ENCODE measurements around the gene TDRD10.

The TDRD10 gene

DNA sequence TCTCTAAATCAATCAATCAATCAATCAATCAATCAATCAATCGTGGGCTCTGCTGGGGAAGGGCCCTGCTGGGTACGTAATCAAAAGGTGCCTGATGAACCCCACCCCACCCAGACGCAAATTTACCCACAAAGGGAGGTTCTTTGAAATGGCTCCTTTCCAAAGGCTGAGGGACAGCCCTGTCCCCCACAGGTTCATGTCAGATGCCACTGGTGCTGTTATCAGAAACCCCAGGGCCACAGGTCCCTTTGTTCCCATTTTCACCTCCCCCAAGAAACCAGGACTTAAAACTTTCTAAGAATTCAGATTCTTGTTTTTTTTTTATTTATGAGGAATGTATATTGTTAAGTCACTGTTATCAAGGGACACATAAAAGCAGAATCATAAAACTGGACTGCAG, 79.7 kb downstream of the TDRD10 start:
- H3K4me1 ChIP-seq (ENCODE audit: control extremely low read depth in 1 of 4, control insufficient read depth in 4 of 4, insufficient read depth in 4 of 4, low read length in 3 of 4) = no peaks in the 10 kb centered on the region
- 70% methylated on average over 2 of the region's 3 CpGs for WGBS (ENCODE audit: insufficient coverage)
- no peaks in the 10 kb centered on the region for H3K27me3 ChIP-seq (replicated peaks in 2 of 5; ENCODE audit: control insufficient read depth in 4 of 5, insufficient read depth in 5 of 5, low read length in 4 of 5)
- H3K4me3 ChIP-seq (ENCODE audit: control insufficient read depth in 1 of 7, extremely low read depth in 1 of 7, insufficient read depth in 4 of 7, low read depth in 2 of 7, low read length in 6 of 7) = no peak overlapping the region
- POLR2A ChIA-PET = no interaction called here
- CTCF ChIA-PET = interaction anchor here (1.0 to 2.9 kb wide), 4 partner anchors 9 to 23 kb away, joined by 3 to 11 read pairs (median 4); no protein-coding TSS in a partner anchor
- DNase-seq = no peak
- H3K27ac ChIP-seq (ENCODE audit: insufficient read depth in 1 of 2, low read depth in 1 of 2, low read length in 2 of 2, poor library complexity in 1 of 2, severe bottlenecking in 2 of 2) = no peak overlapping the region
- H3K36me3 ChIP-seq (ENCODE audit: control insufficient read depth in 4 of 4, insufficient read depth in 4 of 4, low read length in 3 of 4) = peaks cover 22 to 87% (median 68%) of the 10 kb centered on the region in 4 experiments
- no peaks in the 10 kb centered on the region for H3K9me3 ChIP-seq (ENCODE audit: control extremely low read depth in 1 of 5, control insufficient read depth in 4 of 5, insufficient read depth in 2 of 5, low read depth in 1 of 5, low read length in 4 of 5)

DNA sequence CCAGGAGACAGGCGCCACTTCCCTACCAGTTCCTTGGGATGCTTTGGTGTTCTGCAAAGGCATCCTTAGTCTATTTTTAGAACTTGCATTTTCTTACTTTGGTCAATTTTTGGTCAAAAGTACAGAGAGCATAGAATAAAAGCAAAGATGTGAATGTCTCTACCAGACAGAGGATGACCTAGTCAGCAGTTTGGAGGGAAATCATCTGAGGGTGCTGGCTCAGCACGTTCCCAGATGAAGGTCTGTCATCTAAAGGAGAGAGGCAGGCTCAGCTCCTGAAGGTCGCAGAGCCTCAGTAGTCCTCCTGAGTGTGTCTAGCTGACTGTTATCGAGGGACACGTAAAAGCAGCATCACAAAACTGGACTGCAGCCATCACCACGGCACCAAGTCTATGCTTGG, 80.9 kb downstream of the TDRD10 start:
- DNase-seq = no peak
- ChIA-PET POLR2A (no interaction called here), CTCF (interaction anchor here (1.0 kb wide), 1 partner anchor 12 kb away, joined by 5 read pairs; no protein-coding TSS in a partner anchor)
- Histone ChIP-seq H3K27me3 (replicated peaks in 2 of 5; ENCODE audit: control insufficient read depth in 4 of 5, insufficient read depth in 5 of 5, low read length in 4 of 5) (no peaks in the 10 kb centered on the region), H3K9me3 (ENCODE audit: control extremely low read depth in 1 of 5, control insufficient read depth in 4 of 5, insufficient read depth in 2 of 5, low read depth in 1 of 5, low read length in 4 of 5) (no peaks in the 10 kb centered on the region), H3K27ac (ENCODE audit: insufficient read depth in 1 of 2, low read depth in 1 of 2, low read length in 2 of 2, poor library complexity in 1 of 2, severe bottlenecking in 2 of 2) (no peak overlapping the region), H3K36me3 (ENCODE audit: control insufficient read depth in 4 of 4, insufficient read depth in 4 of 4, low read length in 3 of 4) (peaks cover 31 to 98% (median 77%) of the 10 kb centered on the region in 4 experiments), H3K4me3 (ENCODE audit: control insufficient read depth in 1 of 7, extremely low read depth in 1 of 7, insufficient read depth in 4 of 7, low read depth in 2 of 7, low read length in 6 of 7) (no peak overlapping the region), H3K4me1 (ENCODE audit: control extremely low read depth in 1 of 4, control insufficient read depth in 4 of 4, insufficient read depth in 4 of 4, low read length in 3 of 4) (no peaks in the 10 kb centered on the region)
- WGBS (ENCODE audit: insufficient coverage) = 98% methylated on average over 6 of the region's 6 CpGs

DNA sequence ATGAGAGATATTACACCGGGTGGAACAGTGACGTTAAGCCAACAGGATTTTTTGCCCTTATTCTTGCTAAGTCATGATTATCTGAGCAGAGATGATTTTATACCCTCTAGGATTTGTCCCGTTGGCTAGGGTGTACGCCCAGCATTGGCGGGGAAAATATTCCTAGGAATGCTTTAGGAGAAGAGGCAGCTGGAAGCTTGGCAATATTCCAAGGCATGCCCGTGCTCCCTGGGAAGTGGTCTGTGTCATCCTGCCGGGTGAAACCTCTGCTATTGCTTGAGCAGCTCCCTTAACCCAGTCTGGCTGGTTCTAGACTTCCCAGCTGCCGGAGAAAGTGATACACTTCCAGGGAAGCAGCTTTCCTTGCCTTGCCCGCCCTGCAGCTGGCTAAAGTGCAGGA, 81.8 kb downstream of the TDRD10 start:
- ChIA-PET POLR2A (no interaction called here), CTCF (interaction anchor here (1.4 kb wide), 2 partner anchors 15 to 24 kb away, joined by 3 read pairs; no protein-coding TSS in a partner anchor)
- 91% methylated on average over 8 of the region's 9 CpGs for WGBS (ENCODE audit: insufficient coverage)
- Histone ChIP-seq H3K4me1 (ENCODE audit: control extremely low read depth in 1 of 4, control insufficient read depth in 4 of 4, insufficient read depth in 4 of 4, low read length in 3 of 4) (no peaks in the 10 kb centered on the region), H3K4me3 (ENCODE audit: control insufficient read depth in 1 of 7, extremely low read depth in 1 of 7, insufficient read depth in 4 of 7, low read depth in 2 of 7, low read length in 6 of 7) (no peak overlapping the region), H3K27ac (ENCODE audit: insufficient read depth in 1 of 2, low read depth in 1 of 2, low read length in 2 of 2, poor library complexity in 1 of 2, severe bottlenecking in 2 of 2) (no peak overlapping the region), H3K9me3 (ENCODE audit: control extremely low read depth in 1 of 5, control insufficient read depth in 4 of 5, insufficient read depth in 2 of 5, low read depth in 1 of 5, low read length in 4 of 5) (no peaks in the 10 kb centered on the region), H3K36me3 (ENCODE audit: control insufficient read depth in 4 of 4, insufficient read depth in 4 of 4, low read length in 3 of 4) (peaks cover 35 to 98% (median 82%) of the 10 kb centered on the region in 4 experiments), H3K27me3 (replicated peaks in 2 of 5; ENCODE audit: control insufficient read depth in 4 of 5, insufficient read depth in 5 of 5, low read length in 4 of 5) (no peaks in the 10 kb centered on the region)
- no peak for DNase-seq

DNA sequence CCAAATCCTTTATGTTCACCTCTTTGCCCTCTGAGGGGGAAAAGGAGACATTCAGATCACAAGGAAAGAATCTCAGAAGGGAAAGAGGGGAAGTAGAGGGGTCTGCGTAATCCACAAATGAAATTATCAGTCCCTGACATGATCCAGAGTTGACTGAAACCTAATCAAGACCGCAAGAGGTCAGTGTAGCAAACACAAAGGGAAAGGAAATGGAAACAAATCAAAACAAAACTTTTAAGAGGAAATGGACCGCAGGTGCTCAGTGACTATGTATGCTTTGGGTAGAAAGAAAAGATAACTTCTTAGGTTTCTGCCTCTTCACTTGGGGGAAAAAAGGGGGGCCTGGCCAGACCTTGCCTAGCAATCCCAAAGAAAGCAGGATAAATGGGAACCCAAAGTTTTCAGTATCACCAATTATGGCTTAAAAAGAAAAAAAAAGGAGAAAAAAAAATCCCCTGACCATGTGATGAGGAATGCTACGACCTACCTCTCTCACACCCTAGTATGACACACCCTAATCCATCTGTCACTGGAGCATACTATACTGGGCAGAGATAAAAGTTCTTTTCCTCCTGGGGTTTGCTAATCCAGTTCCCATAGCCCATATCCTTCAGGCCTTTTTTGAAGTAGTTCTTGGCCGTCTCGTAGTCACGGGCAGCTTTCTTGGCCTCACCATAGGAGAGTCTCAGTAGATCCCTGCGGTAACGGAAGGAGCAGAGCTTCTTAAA, 82.4 kb downstream of the TDRD10 start:
- H3K36me3 ChIP-seq (ENCODE audit: control insufficient read depth in 4 of 4, insufficient read depth in 4 of 4, low read length in 3 of 4) = peaks cover 41 to 98% (median 85%) of the 10 kb centered on the region in 4 experiments
- CTCF ChIA-PET = interaction anchor here (1.4 kb wide), 2 partner anchors 14 to 25 kb away, joined by 3 read pairs; no protein-coding TSS in a partner anchor
- WGBS (ENCODE audit: insufficient coverage) = 92% methylated on average over 8 of the region's 9 CpGs
- no peaks in the 10 kb centered on the region for H3K9me3 ChIP-seq (ENCODE audit: control extremely low read depth in 1 of 5, control insufficient read depth in 4 of 5, insufficient read depth in 2 of 5, low read depth in 1 of 5, low read length in 4 of 5)
- H3K4me1 ChIP-seq (ENCODE audit: control extremely low read depth in 1 of 4, control insufficient read depth in 4 of 4, insufficient read depth in 4 of 4, low read length in 3 of 4) = no peaks in the 10 kb centered on the region
- H3K27ac ChIP-seq (ENCODE audit: insufficient read depth in 1 of 2, low read depth in 1 of 2, low read length in 2 of 2, poor library complexity in 1 of 2, severe bottlenecking in 2 of 2) = no peak overlapping the region
- no peaks in the 10 kb centered on the region for H3K27me3 ChIP-seq (replicated peaks in 2 of 5; ENCODE audit: control insufficient read depth in 4 of 5, insufficient read depth in 5 of 5, low read length in 4 of 5)
- POLR2A ChIA-PET = no interaction called here
- H3K4me3 ChIP-seq (ENCODE audit: control insufficient read depth in 1 of 7, extremely low read depth in 1 of 7, insufficient read depth in 4 of 7, low read depth in 2 of 7, low read length in 6 of 7) = no peak overlapping the region
- DNase-seq = no peak

DNA sequence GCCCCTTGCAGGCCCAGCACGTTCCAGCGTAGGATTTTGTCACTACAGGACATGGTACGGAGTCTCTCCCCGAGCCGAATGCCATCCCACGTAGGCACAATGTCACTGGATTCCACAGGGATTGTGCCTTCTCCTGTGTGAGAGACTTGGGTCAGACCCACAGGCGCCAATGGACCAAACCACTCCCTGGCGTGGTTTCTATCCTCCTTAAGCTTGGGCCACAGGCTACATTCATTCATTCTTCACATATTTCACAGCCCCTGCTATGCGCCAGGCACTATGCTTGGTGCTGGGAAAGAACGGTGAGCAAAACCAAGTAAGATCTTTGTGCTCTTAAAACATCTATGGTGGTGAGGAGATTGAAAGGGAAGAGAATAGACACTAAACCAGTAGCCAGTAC, 84.2 kb downstream of the TDRD10 start:
- Histone ChIP-seq H3K36me3 (ENCODE audit: control insufficient read depth in 4 of 4, insufficient read depth in 4 of 4, low read length in 3 of 4) (peaks cover 46 to 98% (median 85%) of the 10 kb centered on the region in 4 experiments), H3K27me3 (replicated peaks in 2 of 5; ENCODE audit: control insufficient read depth in 4 of 5, insufficient read depth in 5 of 5, low read length in 4 of 5) (no peaks in the 10 kb centered on the region), H3K9me3 (ENCODE audit: control extremely low read depth in 1 of 5, control insufficient read depth in 4 of 5, insufficient read depth in 2 of 5, low read depth in 1 of 5, low read length in 4 of 5) (no peaks in the 10 kb centered on the region), H3K27ac (ENCODE audit: insufficient read depth in 1 of 2, low read depth in 1 of 2, low read length in 2 of 2, poor library complexity in 1 of 2, severe bottlenecking in 2 of 2) (no peak overlapping the region), H3K4me1 (ENCODE audit: control extremely low read depth in 1 of 4, control insufficient read depth in 4 of 4, insufficient read depth in 4 of 4, low read length in 3 of 4) (no peaks in the 10 kb centered on the region), H3K4me3 (ENCODE audit: control insufficient read depth in 1 of 7, extremely low read depth in 1 of 7, insufficient read depth in 4 of 7, low read depth in 2 of 7, low read length in 6 of 7) (no peak overlapping the region)
- 97% methylated on average over 7 of the region's 10 CpGs for WGBS (ENCODE audit: insufficient coverage)
- ChIA-PET CTCF (no interaction called here), POLR2A (no interaction called here)
- DNase-seq = no peak

DNA sequence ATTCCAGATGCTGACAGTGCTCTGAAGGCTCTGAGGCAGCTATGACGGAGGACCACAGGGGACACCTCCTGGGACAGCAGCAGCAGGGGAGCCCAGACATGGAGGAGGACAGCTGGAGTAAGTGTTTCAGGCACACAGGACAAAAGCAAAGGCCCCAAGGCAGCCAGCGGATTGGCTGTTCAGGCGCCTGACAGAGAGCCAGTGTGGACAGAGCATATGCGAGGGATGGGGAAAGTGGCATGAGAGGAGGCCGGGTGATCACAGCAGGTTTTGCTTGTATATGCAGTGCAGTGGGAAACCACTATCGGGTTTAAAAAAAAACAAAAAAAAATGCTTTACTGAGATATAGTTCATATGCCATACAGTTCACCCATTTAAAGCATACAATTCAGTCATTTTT, 84.6 kb downstream of the TDRD10 start:
- Histone ChIP-seq H3K4me3 (ENCODE audit: control insufficient read depth in 1 of 7, extremely low read depth in 1 of 7, insufficient read depth in 4 of 7, low read depth in 2 of 7, low read length in 6 of 7) (no peak overlapping the region), H3K27ac (ENCODE audit: insufficient read depth in 1 of 2, low read depth in 1 of 2, low read length in 2 of 2, poor library complexity in 1 of 2, severe bottlenecking in 2 of 2) (no peak overlapping the region), H3K4me1 (ENCODE audit: control extremely low read depth in 1 of 4, control insufficient read depth in 4 of 4, insufficient read depth in 4 of 4, low read length in 3 of 4) (no peaks in the 10 kb centered on the region), H3K9me3 (ENCODE audit: control extremely low read depth in 1 of 5, control insufficient read depth in 4 of 5, insufficient read depth in 2 of 5, low read depth in 1 of 5, low read length in 4 of 5) (no peaks in the 10 kb centered on the region), H3K36me3 (ENCODE audit: control insufficient read depth in 4 of 4, insufficient read depth in 4 of 4, low read length in 3 of 4) (peaks cover 46 to 100% (median 87%) of the 10 kb centered on the region in 4 experiments), H3K27me3 (replicated peaks in 2 of 5; ENCODE audit: control insufficient read depth in 4 of 5, insufficient read depth in 5 of 5, low read length in 4 of 5) (no peaks in the 10 kb centered on the region)
- DNase-seq = no peak
- 98% methylated on average over 4 of the region's 6 CpGs for WGBS (ENCODE audit: insufficient coverage)
- ChIA-PET CTCF (no interaction called here), POLR2A (no interaction called here)

DNA sequence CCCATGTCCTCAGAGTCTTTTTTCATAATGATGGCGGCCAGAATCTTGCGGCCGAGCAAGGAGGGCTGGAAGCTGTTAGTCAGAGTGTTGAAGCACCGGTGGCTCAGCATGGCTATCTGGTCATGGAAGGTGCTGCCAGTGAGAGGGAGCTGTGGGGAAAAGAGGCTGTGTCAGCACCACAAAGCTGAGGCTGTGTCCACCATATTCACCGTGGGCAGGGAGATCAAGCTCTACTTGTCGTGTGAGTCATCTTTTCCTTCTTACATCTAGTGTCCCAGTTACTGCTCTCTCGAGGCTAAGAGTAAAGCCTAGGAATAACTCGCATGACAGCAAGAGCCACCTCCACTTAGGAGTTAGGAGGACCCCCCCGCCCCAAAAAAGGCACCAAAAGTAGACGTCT, 87.8 kb downstream of the TDRD10 start:
- DNase-seq = no peak
- no peak overlapping the region for H3K4me3 ChIP-seq (ENCODE audit: control insufficient read depth in 1 of 7, extremely low read depth in 1 of 7, insufficient read depth in 4 of 7, low read depth in 2 of 7, low read length in 6 of 7)
- H3K27ac ChIP-seq (ENCODE audit: insufficient read depth in 1 of 2, low read depth in 1 of 2, low read length in 2 of 2, poor library complexity in 1 of 2, severe bottlenecking in 2 of 2) = no peak overlapping the region
- ChIA-PET POLR2A (no interaction called here), CTCF (interaction anchor here (1.0 to 2.2 kb wide), 3 partner anchors 10 to 14 kb away, joined by 4 to 5 read pairs (median 4); no protein-coding TSS in a partner anchor)
- H3K27me3 ChIP-seq (replicated peaks in 2 of 5; ENCODE audit: control insufficient read depth in 4 of 5, insufficient read depth in 5 of 5, low read length in 4 of 5) = no peaks in the 10 kb centered on the region
- H3K36me3 ChIP-seq (ENCODE audit: control insufficient read depth in 4 of 4, insufficient read depth in 4 of 4, low read length in 3 of 4) = peaks cover 51 to 98% (median 84%) of the 10 kb centered on the region in 4 experiments
- 95% methylated on average over 8 of the region's 10 CpGs for WGBS (ENCODE audit: insufficient coverage)
- H3K4me1 ChIP-seq (ENCODE audit: control extremely low read depth in 1 of 4, control insufficient read depth in 4 of 4, insufficient read depth in 4 of 4, low read length in 3 of 4) = no peaks in the 10 kb centered on the region
- H3K9me3 ChIP-seq (ENCODE audit: control extremely low read depth in 1 of 5, control insufficient read depth in 4 of 5, insufficient read depth in 2 of 5, low read depth in 1 of 5, low read length in 4 of 5) = no peaks in the 10 kb centered on the region

All from common myeloid progenitor, CD34-positive (primary cell).